HG02943 (cell line): ENCODE measurements around the gene ARHGAP35.
"Not testable (repeated sequence)": the region's sequence is repeated elsewhere in the genome, so short reads cannot be mapped to it uniquely, and the experiment has no call there.

Source experiments
- ATAC-seq: cut with Tn5 transposase; IDR thresholded peaks from one replicate; pipeline ENCODE4 v1.9.1; 2021; ENCODE audit warnings: mild to moderate bottlenecking, low read depth, moderate library complexity; ENCODE audit not compliant: unreplicated experiment

Gene ARHGAP35

GRCh38 chr19:46860846-46861690 is at the start of gene ARHGAP35:
Gene ARHGAP35, plus strand, starts transcription at chr19:46860997. Its CDS starts 57,679 bp downstream, at chr19:46918676.
- peak; percentile 5 for ATAC-seq

DNA sequence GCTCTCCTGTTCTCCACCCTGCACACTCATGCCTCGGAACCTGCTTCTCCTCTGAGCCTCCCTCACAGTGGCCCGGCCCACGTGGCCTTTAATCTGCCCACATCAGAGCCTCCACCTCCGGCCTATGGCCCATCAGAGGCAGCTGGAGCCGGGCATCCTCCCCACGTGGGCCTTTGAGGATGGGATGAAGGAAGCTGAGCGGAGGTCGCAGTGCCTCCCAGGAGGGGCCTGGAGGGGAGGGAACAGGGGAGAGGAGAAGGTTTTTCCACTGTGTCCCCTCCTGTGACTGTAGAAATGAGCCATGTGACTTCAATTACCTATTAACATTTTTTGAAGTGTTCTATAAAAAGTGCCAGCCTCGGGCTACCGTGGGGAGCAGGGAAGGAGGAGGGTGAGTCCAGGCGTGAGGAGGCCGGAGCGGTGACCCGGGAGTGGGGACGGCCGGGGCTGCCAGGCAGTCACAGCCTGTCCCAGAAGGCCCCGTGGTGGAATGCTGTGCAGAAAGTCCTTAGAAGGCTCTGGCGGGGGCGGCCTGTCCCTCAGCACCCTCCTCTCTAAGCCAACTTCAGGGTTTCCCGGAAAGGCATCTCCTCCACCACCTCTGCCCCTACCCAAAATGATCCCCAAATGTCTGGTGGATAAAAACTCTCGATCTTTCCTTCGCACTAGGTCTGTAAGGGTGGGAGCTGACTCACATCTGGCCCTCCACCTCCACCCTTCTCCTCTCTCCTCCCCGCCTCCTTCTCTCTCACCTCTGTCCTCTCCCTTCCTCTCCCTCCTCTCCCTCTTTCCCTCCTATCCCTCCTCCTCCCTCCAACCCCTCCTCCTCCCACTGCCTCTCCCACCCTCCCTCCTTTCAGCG is 47.6 kb upstream of the ARHGAP35 start:
- ATAC-seq: no peak

- no peak for ATAC-seq
These were observed 46.9 kb upstream of the ARHGAP35 start for GRCh38 chr19:46813839-46814358.

DNA sequence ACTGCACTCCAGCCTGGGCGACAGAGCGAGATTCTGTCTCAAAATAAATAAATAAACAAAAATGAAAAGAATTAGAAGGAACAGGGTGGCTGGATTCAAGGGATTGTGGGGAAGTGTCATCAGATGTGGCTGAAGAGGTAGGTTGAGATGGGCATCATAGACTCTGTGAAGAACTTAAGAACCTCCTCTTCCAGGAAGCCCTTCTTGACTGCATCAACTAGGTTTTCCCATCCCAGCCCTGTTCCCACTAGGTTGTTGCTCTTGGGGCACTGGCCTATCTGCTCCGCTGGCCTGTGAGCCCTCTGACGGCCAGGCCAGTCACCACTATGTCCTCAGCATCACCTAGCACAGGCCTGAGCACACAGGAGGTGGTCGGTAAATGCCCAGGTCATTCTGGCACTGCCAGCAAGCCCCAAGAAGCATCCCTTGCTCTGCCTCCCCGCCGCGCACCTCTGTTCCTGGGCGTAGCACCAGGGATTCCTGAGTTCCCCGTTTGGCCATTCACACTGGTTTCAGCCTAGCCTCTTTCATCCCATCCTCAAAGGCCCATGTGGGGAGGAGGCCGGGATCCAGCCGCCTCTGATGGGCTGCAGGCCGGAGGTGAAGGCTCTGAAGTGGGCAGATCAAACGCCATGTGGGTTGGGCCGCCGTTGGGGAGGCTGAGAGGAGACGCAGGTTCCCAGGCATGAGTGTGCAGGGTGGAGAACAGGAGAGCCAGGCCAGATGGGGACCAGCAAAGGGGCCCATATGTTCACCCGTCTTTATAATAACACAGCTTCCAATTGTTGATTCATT is 44.8 kb upstream of the ARHGAP35 start:
- ATAC-seq: no peak

DNA sequence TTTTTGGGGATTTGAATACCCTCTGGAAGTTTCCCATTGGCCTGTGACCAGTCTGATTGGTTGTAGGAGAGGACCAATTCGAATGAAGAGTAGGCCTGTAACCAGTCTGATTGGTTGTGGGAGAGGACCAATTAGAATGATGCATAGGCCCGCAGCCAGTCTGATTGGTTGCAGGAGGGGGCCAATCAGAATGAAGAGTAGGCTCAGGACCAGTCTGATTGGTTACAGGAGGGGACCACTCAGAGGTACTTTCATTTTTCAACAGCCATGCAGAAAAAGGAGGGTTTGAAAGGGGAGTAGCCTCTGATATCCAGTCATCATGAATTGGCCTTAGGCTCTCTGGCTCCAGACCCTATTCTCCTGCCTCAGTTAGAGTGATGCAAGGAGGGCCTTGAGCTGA is 42.0 kb upstream of the ARHGAP35 start:
- no peak for ATAC-seq

DNA sequence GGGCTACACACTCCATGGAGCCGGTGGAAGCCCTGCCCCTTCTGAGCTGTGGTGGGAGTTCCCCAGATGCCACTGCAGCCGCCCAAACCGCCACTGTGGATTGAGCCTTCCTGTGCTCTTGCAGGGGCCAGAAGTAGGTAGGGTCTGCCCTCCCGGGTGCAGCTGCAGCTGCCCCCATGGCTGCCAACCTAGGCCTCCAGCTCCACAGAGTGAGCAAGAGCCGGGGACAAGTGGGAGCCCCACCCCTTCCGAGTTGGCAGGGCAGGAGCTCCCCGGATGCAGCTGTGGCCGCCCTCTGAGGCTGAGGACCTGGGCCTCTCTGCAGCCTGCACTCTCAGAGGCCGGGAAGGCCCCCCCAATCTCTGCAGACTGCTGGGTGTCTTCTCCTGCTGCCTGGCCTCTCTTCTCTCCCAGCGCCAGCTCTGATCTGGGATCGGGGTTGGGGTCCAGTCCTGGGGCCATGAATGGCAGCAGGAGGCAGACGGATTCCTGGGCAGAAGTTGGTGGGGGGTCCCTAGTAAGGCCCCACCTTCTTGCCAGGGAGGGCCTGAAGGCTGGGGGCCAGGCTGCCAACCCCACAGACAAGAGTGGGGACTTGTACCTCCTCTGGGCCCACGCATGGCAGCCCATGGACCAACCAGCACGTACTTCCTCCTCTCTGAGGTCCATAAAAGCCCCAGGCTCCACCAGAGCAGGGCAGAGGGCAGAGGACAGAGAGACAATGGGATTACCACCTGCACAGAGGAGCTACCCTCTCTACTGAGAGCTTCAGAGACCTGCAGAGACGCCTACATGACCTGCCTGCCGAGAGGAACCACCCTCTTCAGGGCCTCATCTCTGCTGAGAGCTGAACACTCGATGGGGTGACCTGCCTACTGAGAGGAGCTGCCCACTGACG is 39.0 kb upstream of the ARHGAP35 start:
- no peak for ATAC-seq

GRCh38 chr19:46822410-46822787 is 38.4 kb upstream of the ARHGAP35 start:
- ATAC-seq: not testable (repeated sequence)

GRCh38 chr19:46823049-46823448 is 37.7 kb upstream of the ARHGAP35 start:
- no peak for ATAC-seq

DNA sequence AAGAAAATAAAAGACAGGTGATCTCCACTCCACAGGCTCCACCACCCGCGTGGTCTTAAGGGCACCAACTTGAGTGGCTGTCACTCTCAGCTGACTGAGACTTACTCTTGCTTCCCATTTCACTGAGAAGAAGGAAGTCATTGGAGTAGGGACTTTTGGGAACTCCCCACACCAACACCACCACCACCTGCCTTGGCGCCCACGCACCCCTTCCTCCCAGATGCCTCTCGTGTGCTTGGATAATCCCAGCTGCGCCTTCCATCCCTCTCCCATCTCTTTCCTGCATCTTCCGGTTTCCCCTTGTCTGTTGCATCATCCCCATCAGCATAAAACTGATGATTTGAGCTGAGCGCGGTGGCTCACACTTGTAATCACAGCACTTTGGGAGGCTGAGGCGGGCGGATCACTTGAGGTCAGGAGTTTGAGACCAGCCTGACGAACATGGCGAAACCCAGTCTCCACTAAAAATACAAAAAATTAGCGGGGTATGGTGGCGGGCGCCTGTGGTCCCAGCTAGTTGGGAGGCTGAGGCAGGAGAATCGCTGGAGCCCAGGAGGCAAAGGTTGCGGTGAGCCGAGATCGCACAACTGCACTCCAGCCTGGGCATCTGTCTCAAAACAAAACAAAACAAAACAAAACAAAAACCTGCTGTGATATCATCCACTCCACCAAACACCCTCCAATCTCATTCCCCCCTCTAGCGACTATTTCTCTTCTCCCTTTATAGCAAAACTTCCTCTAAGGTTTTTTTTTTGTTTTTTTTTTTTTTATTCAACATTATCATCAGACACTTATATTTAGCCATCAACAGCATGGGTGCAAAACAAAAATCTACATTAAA is 35.7 kb upstream of the ARHGAP35 start:
- ATAC-seq: no peak

DNA sequence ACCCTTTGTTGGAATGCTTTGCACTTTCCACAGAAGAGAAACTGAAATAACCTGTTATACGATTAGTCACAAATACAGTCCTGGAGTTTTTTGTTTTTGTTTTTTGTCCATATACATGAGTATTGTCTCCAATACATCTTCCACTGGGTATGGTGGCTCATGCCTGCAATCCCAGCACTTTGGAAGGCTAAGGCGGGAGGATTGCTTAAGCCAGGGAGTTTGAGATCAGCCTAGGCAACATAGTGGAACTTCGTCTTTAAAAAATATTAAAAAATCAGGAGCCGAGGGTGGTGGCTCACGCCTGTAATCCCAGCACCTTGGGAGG is 35.1 kb upstream of the ARHGAP35 start:
- no peak for ATAC-seq

- no peak for ATAC-seq
These were observed 32.3 kb upstream of the ARHGAP35 start for GRCh38 chr19:46828484-46828883.

- ATAC-seq: no peak
These were observed 29.9 kb upstream of the ARHGAP35 start for GRCh38 chr19:46830864-46831263.

DNA sequence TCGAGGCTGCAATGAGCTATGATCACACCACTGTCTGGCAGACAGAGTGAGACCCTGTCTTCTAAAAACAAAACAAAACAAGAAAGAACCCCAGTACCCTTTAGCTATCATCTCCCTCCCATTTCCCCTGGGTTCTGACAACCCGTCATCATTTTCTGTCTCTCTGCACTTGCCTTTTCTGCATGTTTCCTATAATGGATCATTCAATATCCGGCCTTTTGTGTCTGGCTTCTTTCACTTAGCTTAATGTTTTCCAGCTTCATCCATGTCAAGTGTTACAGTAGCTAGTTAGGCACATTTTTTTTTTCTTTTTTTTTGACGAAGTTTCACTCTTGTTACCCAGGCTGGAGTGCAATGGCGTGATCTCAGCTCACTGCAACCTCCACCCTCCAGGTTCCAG is 26.7 kb upstream of the ARHGAP35 start:
- no peak for ATAC-seq

GRCh38 chr19:46834984-46835383 is 25.8 kb upstream of the ARHGAP35 start:
- no peak for ATAC-seq

GRCh38 chr19:46838160-46838559 is 22.6 kb upstream of the ARHGAP35 start:
- ATAC-seq: no peak

- ATAC-seq: no peak
These were observed 20.9 kb upstream of the ARHGAP35 start for GRCh38 chr19:46839752-46840497.

- ATAC-seq: no peak
These were observed 20.3 kb upstream of the ARHGAP35 start for GRCh38 chr19:46840498-46840942.

DNA sequence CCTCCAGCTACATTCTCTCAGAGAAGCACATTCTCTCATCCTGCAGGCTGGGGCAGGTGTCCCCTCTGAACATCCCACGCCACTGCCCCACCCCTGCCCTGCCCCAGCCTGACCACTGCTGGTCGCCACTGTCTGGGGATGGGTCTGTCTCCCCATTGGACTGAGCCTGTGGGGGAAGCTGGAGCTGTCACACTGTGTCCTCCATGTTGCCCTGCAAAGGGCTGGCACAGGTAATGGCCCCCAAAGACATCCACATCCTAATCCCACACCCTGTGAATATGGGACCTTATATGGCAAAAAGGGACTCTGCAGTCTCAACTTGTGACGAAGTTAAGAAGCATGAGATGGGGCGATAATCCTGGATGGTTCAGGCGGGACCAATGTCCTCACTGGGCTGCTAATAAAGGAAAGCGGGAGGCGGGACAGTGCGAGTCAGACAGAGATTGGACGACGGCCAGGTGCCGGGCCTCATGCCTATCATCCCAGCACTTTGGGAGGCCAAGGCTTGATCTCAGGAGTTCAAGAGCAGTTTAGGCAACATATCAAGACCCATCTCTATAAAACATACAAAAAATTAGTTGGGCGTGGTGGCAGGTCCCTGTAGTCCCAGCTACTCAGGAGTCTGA is 19.2 kb upstream of the ARHGAP35 start:
- no peak for ATAC-seq
